ENCODE measurements around the gene P2RY13. TPM values are rescaled to one million over a fixed set of nuclear protein-coding genes. Genes with fewer than 3 reads are reported as not detected.

The P2RY13 gene
- total and polyA plus RNA-seq, 4 donors = 2.2 to 15.8 (median 4.9) TPM

DNA sequence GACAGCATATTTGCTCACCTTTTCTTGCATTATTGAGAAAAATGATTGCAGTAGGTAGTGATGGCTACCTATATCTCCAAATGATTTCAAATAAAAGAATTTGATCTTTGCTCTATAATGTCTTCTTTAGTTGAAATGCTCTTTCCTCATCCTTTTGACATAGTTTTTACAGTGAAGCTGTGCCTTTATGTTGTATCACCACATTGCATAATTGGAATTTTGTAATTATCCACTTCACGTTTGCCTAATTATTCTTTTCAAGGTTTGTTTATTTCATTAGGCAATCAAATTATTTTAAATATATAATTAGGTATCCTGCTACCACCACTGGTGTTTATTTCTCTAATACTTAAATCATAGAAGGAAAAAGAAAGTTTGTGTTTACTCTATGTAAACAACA lies 21.3 kb upstream of the P2RY13 start:
- no peaks in the 10 kb centered on the region for H3K27me3 ChIP-seq (ENCODE audit: control insufficient read depth in 3 of 3, insufficient read depth in 3 of 3, low read length in 2 of 3)
- H3K9ac ChIP-seq (ENCODE audit: insufficient read depth in 1 of 2, low read length in 2 of 2) = no peak overlapping the region
- no peaks in the 10 kb centered on the region for H3K4me1 ChIP-seq (ENCODE audit: control insufficient read depth in 5 of 5, insufficient read depth in 5 of 5, low read length in 5 of 5)
- DNase-seq (no peak), ATAC-seq (ENCODE audit: insufficient read depth, low FRiP score) (no peak)
- no peak overlapping the region for H3K4me3 ChIP-seq
- no peak overlapping the region for H3K27ac ChIP-seq (ENCODE audit: low read depth in 1 of 2, low read length in 1 of 2)
- WGBS, 2 donors = 13 to 24% methylated on average over 1 of the region's 1 CpG
- no peaks in the 10 kb centered on the region for H3K9me3 ChIP-seq (ENCODE audit: control insufficient read depth in 4 of 4, insufficient read depth in 3 of 4, low read length in 3 of 4)
- H3K36me3 ChIP-seq (ENCODE audit: control insufficient read depth in 4 of 4, insufficient read depth in 4 of 4, low read length in 4 of 4) = no peaks in the 10 kb centered on the region
- no peak for TF ChIP-seq CTCF (IDR thresholded peaks at IDR 0.05; ENCODE audit: control extremely low read depth, extremely low read depth)

DNA sequence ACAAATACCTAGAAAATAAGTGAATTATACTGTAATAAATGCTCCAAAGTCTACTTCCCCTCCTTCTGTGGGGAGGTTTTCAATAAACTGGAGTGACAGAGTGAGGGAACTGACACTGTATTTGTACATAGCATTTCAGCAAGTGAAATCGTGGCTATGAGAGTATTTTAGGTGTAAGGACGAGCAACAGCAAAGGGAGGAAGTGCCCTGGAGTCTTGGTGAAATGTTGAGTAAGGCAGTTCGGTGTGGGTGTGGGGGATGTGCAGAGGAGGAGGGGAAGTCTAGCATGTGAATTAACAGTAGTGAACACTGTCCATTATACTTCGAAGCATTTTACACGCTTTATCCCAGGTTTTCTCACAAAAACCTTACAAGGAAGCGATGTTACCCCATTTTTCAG lies 18.1 kb upstream of the P2RY13 start:
- peak in 1 of 3 donors; percentile 20 for DNase-seq
- Histone ChIP-seq H3K36me3 (ENCODE audit: control insufficient read depth in 4 of 4, insufficient read depth in 4 of 4, low read length in 4 of 4) (no peaks in the 10 kb centered on the region), H3K9me3 (ENCODE audit: control insufficient read depth in 4 of 4, insufficient read depth in 3 of 4, low read length in 3 of 4) (no peaks in the 10 kb centered on the region), H3K27ac (ENCODE audit: low read depth in 1 of 2, low read length in 1 of 2) (no peak overlapping the region), H3K4me3 (no peak overlapping the region), H3K27me3 (ENCODE audit: control insufficient read depth in 3 of 3, insufficient read depth in 3 of 3, low read length in 2 of 3) (no peaks in the 10 kb centered on the region), H3K4me1 (ENCODE audit: control insufficient read depth in 5 of 5, insufficient read depth in 5 of 5, low read length in 5 of 5) (no peaks in the 10 kb centered on the region), H3K9ac (ENCODE audit: insufficient read depth in 1 of 2, low read length in 2 of 2) (no peak overlapping the region)
- no peak for TF ChIP-seq CTCF (IDR thresholded peaks at IDR 0.05; ENCODE audit: control extremely low read depth, extremely low read depth)
- 33 to 54% methylated on average over 6 of the region's 6 CpGs for WGBS, 2 donors
- ATAC-seq (ENCODE audit: insufficient read depth, low FRiP score) = peak; percentile 66

DNA sequence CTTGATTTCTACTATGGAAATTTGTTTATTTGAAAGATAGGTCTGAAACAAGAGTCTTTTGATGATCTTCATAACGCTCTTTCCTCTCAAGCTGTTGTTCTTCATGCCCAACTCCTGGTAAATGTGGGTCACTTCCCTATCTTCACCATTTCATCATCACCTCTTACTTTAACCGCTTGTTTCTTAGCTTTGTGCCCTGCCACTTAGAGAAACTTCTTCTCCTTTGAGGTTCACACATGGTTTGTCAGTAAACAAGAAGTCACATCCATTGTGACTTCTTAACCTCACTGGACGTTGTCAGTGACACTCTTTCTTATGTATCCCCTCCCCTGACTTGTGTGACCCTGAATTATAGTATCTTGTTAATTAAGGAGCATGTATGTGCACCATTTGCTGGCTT lies 16.9 kb upstream of the P2RY13 start:
- no peak overlapping the region for H3K9ac ChIP-seq (ENCODE audit: insufficient read depth in 1 of 2, low read length in 2 of 2)
- WGBS, 2 donors = 21 to 52% methylated on average over 3 of the region's 3 CpGs
- H3K9me3 ChIP-seq (ENCODE audit: control insufficient read depth in 4 of 4, insufficient read depth in 3 of 4, low read length in 3 of 4) = no peaks in the 10 kb centered on the region
- ATAC-seq (ENCODE audit: insufficient read depth, low FRiP score) = no peak
- no peak overlapping the region for H3K4me3 ChIP-seq
- DNase-seq = no peak
- H3K27ac ChIP-seq (ENCODE audit: low read depth in 1 of 2, low read length in 1 of 2) = peak overlapping the region in 1 of 2 donors; percentile 67
- no peaks in the 10 kb centered on the region for H3K36me3 ChIP-seq (ENCODE audit: control insufficient read depth in 4 of 4, insufficient read depth in 4 of 4, low read length in 4 of 4)
- TF ChIP-seq CTCF (IDR thresholded peaks at IDR 0.05; ENCODE audit: control extremely low read depth, extremely low read depth) = no peak
- H3K4me1 ChIP-seq (ENCODE audit: control insufficient read depth in 5 of 5, insufficient read depth in 5 of 5, low read length in 5 of 5) = no peaks in the 10 kb centered on the region
- H3K27me3 ChIP-seq (ENCODE audit: control insufficient read depth in 3 of 3, insufficient read depth in 3 of 3, low read length in 2 of 3) = no peaks in the 10 kb centered on the region

DNA sequence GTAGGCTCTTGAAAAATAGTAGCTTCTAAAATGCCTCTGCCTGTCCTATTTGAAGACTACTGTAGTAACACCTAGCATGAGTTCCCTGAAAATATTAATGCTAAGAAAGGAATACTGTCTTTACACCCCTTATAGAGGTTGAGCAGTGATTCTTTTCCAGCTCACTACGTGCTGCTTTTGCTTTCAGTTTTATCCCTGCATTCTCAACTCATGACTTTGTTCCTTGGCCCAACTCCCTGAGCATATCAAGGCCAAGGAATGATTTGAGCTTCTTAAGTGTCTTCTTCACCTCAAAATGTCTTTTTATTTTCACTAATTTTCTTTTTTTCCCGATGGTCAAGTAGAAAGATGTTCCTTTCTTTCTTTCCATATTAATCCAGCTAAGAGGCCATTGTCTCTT lies 16.5 kb upstream of the P2RY13 start:
- Histone ChIP-seq H3K9me3 (ENCODE audit: control insufficient read depth in 4 of 4, insufficient read depth in 3 of 4, low read length in 3 of 4) (no peaks in the 10 kb centered on the region), H3K27ac (ENCODE audit: low read depth in 1 of 2, low read length in 1 of 2) (no peak overlapping the region), H3K4me3 (no peak overlapping the region), H3K9ac (ENCODE audit: insufficient read depth in 1 of 2, low read length in 2 of 2) (no peak overlapping the region), H3K4me1 (ENCODE audit: control insufficient read depth in 5 of 5, insufficient read depth in 5 of 5, low read length in 5 of 5) (no peaks in the 10 kb centered on the region), H3K36me3 (ENCODE audit: control insufficient read depth in 4 of 4, insufficient read depth in 4 of 4, low read length in 4 of 4) (no peaks in the 10 kb centered on the region), H3K27me3 (ENCODE audit: control insufficient read depth in 3 of 3, insufficient read depth in 3 of 3, low read length in 2 of 3) (no peaks in the 10 kb centered on the region)
- 52 to 56% methylated on average over 2 of the region's 2 CpGs for WGBS, 2 donors
- no peak for TF ChIP-seq CTCF (IDR thresholded peaks at IDR 0.05; ENCODE audit: control extremely low read depth, extremely low read depth)
- peak in 2 of 3 donors; percentile 23 to 65 for DNase-seq
- ATAC-seq (ENCODE audit: insufficient read depth, low FRiP score) = peak; percentile 28
